Measurements from ENCODE around the gene TGM1.
A peak's percentile ranks its signal among the peaks of the same experiment; 100 is the strongest.
"Not testable (repeated sequence)": the region's sequence is repeated elsewhere in the genome, so short reads cannot be mapped to it uniquely, and the experiment has no call there.

Gene TGM1

GRCh38 chr14:24234095-24235005, 28.6 kb downstream of the TGM1 start:
- H3K4me1 ChIP-seq (ENCODE audit: control insufficient read depth in 1 of 2, insufficient read depth in 2 of 2, low read length in 2 of 2) = peaks cover 28 to 33% of the 10 kb centered on the region in 2 donors
- no peak overlapping the region for H3K4me3 ChIP-seq (ENCODE audit: low read depth in 1 of 2, low read length in 2 of 2)
- H3K9ac ChIP-seq (ENCODE audit: low read depth in 1 of 2, low read length in 2 of 2) = no peak overlapping the region
- H3K27ac ChIP-seq (ENCODE audit: low read depth, low read length) = no peak overlapping the region
- H3K27me3 ChIP-seq (ENCODE audit: control insufficient read depth in 1 of 2, insufficient read depth in 2 of 2, low read length in 2 of 2) = no peaks in the 10 kb centered on the region
- H3K9me3 ChIP-seq (ENCODE audit: control insufficient read depth in 1 of 2, low read length in 2 of 2) = no peaks in the 10 kb centered on the region
- H3K36me3 ChIP-seq (ENCODE audit: control insufficient read depth in 1 of 2, insufficient read depth in 2 of 2, low read length in 2 of 2) = peaks cover 29 to 47% of the 10 kb centered on the region in 2 donors

- H3K9ac ChIP-seq (ENCODE audit: low read depth in 1 of 2, low read length in 2 of 2) = peak overlapping the region in 1 of 2 donors; percentile 92
- H3K4me1 ChIP-seq (ENCODE audit: control insufficient read depth in 1 of 2, insufficient read depth in 2 of 2, low read length in 2 of 2) = peaks cover 23 to 29% of the 10 kb centered on the region in 2 donors
- H3K36me3 ChIP-seq (ENCODE audit: control insufficient read depth in 1 of 2, insufficient read depth in 2 of 2, low read length in 2 of 2) = peaks cover 26 to 38% of the 10 kb centered on the region in 2 donors
- H3K27me3 ChIP-seq (ENCODE audit: control insufficient read depth in 1 of 2, insufficient read depth in 2 of 2, low read length in 2 of 2) = no peaks in the 10 kb centered on the region
- no peak overlapping the region for H3K27ac ChIP-seq (ENCODE audit: low read depth, low read length)
- peak overlapping the region; percentile 85 to 96 for H3K4me3 ChIP-seq (ENCODE audit: low read depth in 1 of 2, low read length in 2 of 2)
- H3K9me3 ChIP-seq (ENCODE audit: control insufficient read depth in 1 of 2, low read length in 2 of 2) = no peaks in the 10 kb centered on the region
Measured at GRCh38 chr14:24233538-24233866, 29.5 kb downstream of the TGM1 start.

- peak within 1 kb of the TSS; percentile 85 to 96 for H3K4me3 ChIP-seq (ENCODE audit: low read depth in 1 of 2, low read length in 2 of 2)
- no peaks in the 10 kb centered on the region for H3K9me3 ChIP-seq (ENCODE audit: control insufficient read depth in 1 of 2, low read length in 2 of 2)
- H3K36me3 ChIP-seq (ENCODE audit: control insufficient read depth in 1 of 2, insufficient read depth in 2 of 2, low read length in 2 of 2) = peaks cover 21 to 32% of the 10 kb centered on the region in 2 donors
- H3K27ac ChIP-seq (ENCODE audit: low read depth, low read length) = peak within 1 kb of the TSS; percentile 85
- no peaks in the 10 kb centered on the region for H3K27me3 ChIP-seq (ENCODE audit: control insufficient read depth in 1 of 2, insufficient read depth in 2 of 2, low read length in 2 of 2)
- peak within 1 kb of the TSS; percentile 92 to 94 for H3K9ac ChIP-seq (ENCODE audit: low read depth in 1 of 2, low read length in 2 of 2)
- peaks cover 22 to 29% of the 10 kb centered on the region in 2 donors for H3K4me1 ChIP-seq (ENCODE audit: control insufficient read depth in 1 of 2, insufficient read depth in 2 of 2, low read length in 2 of 2)
Measured at GRCh38 chr14:24232645-24233537, 30.1 kb downstream of the TGM1 start, which contains the start of gene GMPR2. GMPR2 (plus strand) TSS chr14:24232929; CDS start chr14:24233254, 325 bp downstream.

- peaks cover 22 to 29% of the 10 kb centered on the region in 2 donors for H3K4me1 ChIP-seq (ENCODE audit: control insufficient read depth in 1 of 2, insufficient read depth in 2 of 2, low read length in 2 of 2)
- no peaks in the 10 kb centered on the region for H3K27me3 ChIP-seq (ENCODE audit: control insufficient read depth in 1 of 2, insufficient read depth in 2 of 2, low read length in 2 of 2)
- H3K36me3 ChIP-seq (ENCODE audit: control insufficient read depth in 1 of 2, insufficient read depth in 2 of 2, low read length in 2 of 2) = peaks cover 14 to 25% of the 10 kb centered on the region in 2 donors
- H3K27ac ChIP-seq (ENCODE audit: low read depth, low read length) = peak within 1 kb of the TSS; percentile 85
- H3K4me3 ChIP-seq (ENCODE audit: low read depth in 1 of 2, low read length in 2 of 2) = peak within 1 kb of the TSS; percentile 85 to 96
- H3K9ac ChIP-seq (ENCODE audit: low read depth in 1 of 2, low read length in 2 of 2) = peak within 1 kb of the TSS; percentile 92 to 94
- H3K9me3 ChIP-seq (ENCODE audit: control insufficient read depth in 1 of 2, low read length in 2 of 2) = no peaks in the 10 kb centered on the region
Measured at GRCh38 chr14:24232121-24232644, 30.8 kb downstream of the TGM1 start, which contains the start of gene NEDD8. NEDD8 (minus strand) TSS chr14:24232367; CDS start chr14:24232267, 100 bp downstream.

- peaks cover 8 to 18% of the 10 kb centered on the region in 2 donors for H3K36me3 ChIP-seq (ENCODE audit: control insufficient read depth in 1 of 2, insufficient read depth in 2 of 2, low read length in 2 of 2)
- H3K4me3 ChIP-seq (ENCODE audit: low read depth in 1 of 2, low read length in 2 of 2) = peak overlapping the region; percentile 85 to 96
- H3K4me1 ChIP-seq (ENCODE audit: control insufficient read depth in 1 of 2, insufficient read depth in 2 of 2, low read length in 2 of 2) = peaks cover 22 to 29% of the 10 kb centered on the region in 2 donors
- no peaks in the 10 kb centered on the region for H3K27me3 ChIP-seq (ENCODE audit: control insufficient read depth in 1 of 2, insufficient read depth in 2 of 2, low read length in 2 of 2)
- H3K9ac ChIP-seq (ENCODE audit: low read depth in 1 of 2, low read length in 2 of 2) = peak overlapping the region; percentile 92 to 94
- H3K9me3 ChIP-seq (ENCODE audit: control insufficient read depth in 1 of 2, low read length in 2 of 2) = no peaks in the 10 kb centered on the region
- H3K27ac ChIP-seq (ENCODE audit: low read depth, low read length) = peak overlapping the region; percentile 85
Measured at GRCh38 chr14:24231263-24232120, 31.5 kb downstream of the TGM1 start.

- Histone ChIP-seq H3K27me3 (ENCODE audit: control insufficient read depth in 1 of 2, insufficient read depth in 2 of 2, low read length in 2 of 2) (no peaks in the 10 kb centered on the region), H3K4me1 (ENCODE audit: control insufficient read depth in 1 of 2, insufficient read depth in 2 of 2, low read length in 2 of 2) (peaks cover 17 to 21% of the 10 kb centered on the region in 2 donors), H3K27ac (ENCODE audit: low read depth, low read length) (no peak overlapping the region), H3K4me3 (ENCODE audit: low read depth in 1 of 2, low read length in 2 of 2) (no peak overlapping the region), H3K9me3 (ENCODE audit: control insufficient read depth in 1 of 2, low read length in 2 of 2) (no peaks in the 10 kb centered on the region), H3K36me3 (ENCODE audit: control insufficient read depth in 1 of 2, insufficient read depth in 2 of 2, low read length in 2 of 2) (no peaks in the 10 kb centered on the region), H3K9ac (ENCODE audit: low read depth in 1 of 2, low read length in 2 of 2) (no peak overlapping the region)
Measured at GRCh38 chr14:24228902-24229301, 34.1 kb downstream of the TGM1 start.

- no peaks in the 10 kb centered on the region for H3K27me3 ChIP-seq (ENCODE audit: control insufficient read depth in 1 of 2, insufficient read depth in 2 of 2, low read length in 2 of 2)
- H3K4me1 ChIP-seq (ENCODE audit: control insufficient read depth in 1 of 2, insufficient read depth in 2 of 2, low read length in 2 of 2) = peaks cover 8% of the 10 kb centered on the region in 2 donors
- H3K9me3 ChIP-seq (ENCODE audit: control insufficient read depth in 1 of 2, low read length in 2 of 2) = no peaks in the 10 kb centered on the region
Measured at GRCh38 chr14:24226473-24226872, 36.5 kb downstream of the TGM1 start.

GRCh38 chr14:24224618-24225071, 38.3 kb downstream of the TGM1 start:
- H3K9ac ChIP-seq (ENCODE audit: low read depth in 1 of 2, low read length in 2 of 2) = no peak overlapping the region
- no peaks in the 10 kb centered on the region for H3K9me3 ChIP-seq (ENCODE audit: control insufficient read depth in 1 of 2, low read length in 2 of 2)
- no peaks in the 10 kb centered on the region for H3K4me1 ChIP-seq (ENCODE audit: control insufficient read depth in 1 of 2, insufficient read depth in 2 of 2, low read length in 2 of 2)
- H3K4me3 ChIP-seq (ENCODE audit: low read depth in 1 of 2, low read length in 2 of 2) = no peak overlapping the region
- no peaks in the 10 kb centered on the region for H3K27me3 ChIP-seq (ENCODE audit: control insufficient read depth in 1 of 2, insufficient read depth in 2 of 2, low read length in 2 of 2)
- H3K36me3 ChIP-seq (ENCODE audit: control insufficient read depth in 1 of 2, insufficient read depth in 2 of 2, low read length in 2 of 2) = no peaks in the 10 kb centered on the region
- H3K27ac ChIP-seq (ENCODE audit: low read depth, low read length) = no peak overlapping the region

More at GRCh38 chr14:24226473-24226872, 36.5 kb downstream of the TGM1 start:
- no peak overlapping the region for H3K4me3 ChIP-seq (ENCODE audit: low read depth in 1 of 2, low read length in 2 of 2)
- H3K36me3 ChIP-seq (ENCODE audit: control insufficient read depth in 1 of 2, insufficient read depth in 2 of 2, low read length in 2 of 2) = no peaks in the 10 kb centered on the region
- H3K27ac ChIP-seq (ENCODE audit: low read depth, low read length) = no peak overlapping the region
- H3K9ac ChIP-seq (ENCODE audit: low read depth in 1 of 2, low read length in 2 of 2) = no peak overlapping the region

- H3K9me3 ChIP-seq (ENCODE audit: control insufficient read depth in 1 of 2, low read length in 2 of 2); H3K27ac ChIP-seq (ENCODE audit: low read depth, low read length); H3K4me3 ChIP-seq (ENCODE audit: low read depth in 1 of 2, low read length in 2 of 2); H3K4me1 ChIP-seq (ENCODE audit: control insufficient read depth in 1 of 2, insufficient read depth in 2 of 2, low read length in 2 of 2); H3K27me3 ChIP-seq (ENCODE audit: control insufficient read depth in 1 of 2, insufficient read depth in 2 of 2, low read length in 2 of 2); H3K36me3 ChIP-seq (ENCODE audit: control insufficient read depth in 1 of 2, insufficient read depth in 2 of 2, low read length in 2 of 2); H3K9ac ChIP-seq (ENCODE audit: low read depth in 1 of 2, low read length in 2 of 2): not testable (repeated sequence)
Measured at GRCh38 chr14:24222987-24223386, 40.0 kb downstream of the TGM1 start.

Data from duodenal mucosa (tissue), 2 donors.